Erythroblast (primary cell): ENCODE results near the gene TRIM50.
"Not testable (repeated sequence)": the region's sequence is repeated elsewhere in the genome, so short reads cannot be mapped to it uniquely, and the experiment has no call there.

Experiments
- DNase-seq, 2 experiments: peaks; one replicate each; lab custom pipeline; 2025; lab: John Stamatoyannopoulos, UW
- GATA1 ChIP-seq: IDR thresholded peaks from 2 replicates; pipeline ENCODE4 v1.6.1; 2011; ENCODE audit warnings: low read depth, mild to moderate bottlenecking, control low read depth, low read length, moderate library complexity
- POLR2A ChIP-seq: IDR thresholded peaks from 2 replicates; pipeline ENCODE4 v1.6.1; 2011; ENCODE audit warnings: mild to moderate bottlenecking, low read length

TRIM50 gene

GRCh38 chr7:73340514-73340913, 12.6 kb upstream of the TRIM50 start:
- TF ChIP-seq GATA1 (no peak), POLR2A (no peak)
- DNase-seq = no peak

DNA sequence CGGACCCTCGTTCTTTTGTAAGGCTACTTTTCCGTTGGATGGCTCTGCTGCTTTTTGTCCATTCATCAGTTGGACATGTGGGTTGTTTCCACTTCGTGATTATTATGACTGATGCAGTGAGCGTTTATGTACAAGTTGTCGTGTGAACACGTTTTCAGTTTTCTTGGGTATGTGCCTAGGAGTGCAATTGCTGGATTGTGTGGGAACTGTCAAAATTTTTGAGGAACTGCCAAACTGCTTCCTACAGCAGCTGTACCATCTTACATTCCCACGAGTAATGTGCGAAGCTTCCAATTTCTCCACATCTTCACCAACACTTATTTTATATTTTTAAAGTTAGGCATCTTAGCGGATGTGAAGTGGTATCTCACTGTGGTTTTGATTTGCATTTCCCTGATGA, 10.4 kb upstream of the TRIM50 start:
- TF ChIP-seq POLR2A = no peak
- TF ChIP-seq GATA1 = no peak
- no peak for DNase-seq

GRCh38 chr7:73332447-73332846, 4.6 kb upstream of the TRIM50 start:
- TF ChIP-seq POLR2A (no peak), GATA1 (no peak)
- DNase-seq = no peak

GRCh38 chr7:73330772-73331171, 2.9 kb upstream of the TRIM50 start:
- TF ChIP-seq POLR2A = no peak
- TF ChIP-seq GATA1 = no peak

DNA sequence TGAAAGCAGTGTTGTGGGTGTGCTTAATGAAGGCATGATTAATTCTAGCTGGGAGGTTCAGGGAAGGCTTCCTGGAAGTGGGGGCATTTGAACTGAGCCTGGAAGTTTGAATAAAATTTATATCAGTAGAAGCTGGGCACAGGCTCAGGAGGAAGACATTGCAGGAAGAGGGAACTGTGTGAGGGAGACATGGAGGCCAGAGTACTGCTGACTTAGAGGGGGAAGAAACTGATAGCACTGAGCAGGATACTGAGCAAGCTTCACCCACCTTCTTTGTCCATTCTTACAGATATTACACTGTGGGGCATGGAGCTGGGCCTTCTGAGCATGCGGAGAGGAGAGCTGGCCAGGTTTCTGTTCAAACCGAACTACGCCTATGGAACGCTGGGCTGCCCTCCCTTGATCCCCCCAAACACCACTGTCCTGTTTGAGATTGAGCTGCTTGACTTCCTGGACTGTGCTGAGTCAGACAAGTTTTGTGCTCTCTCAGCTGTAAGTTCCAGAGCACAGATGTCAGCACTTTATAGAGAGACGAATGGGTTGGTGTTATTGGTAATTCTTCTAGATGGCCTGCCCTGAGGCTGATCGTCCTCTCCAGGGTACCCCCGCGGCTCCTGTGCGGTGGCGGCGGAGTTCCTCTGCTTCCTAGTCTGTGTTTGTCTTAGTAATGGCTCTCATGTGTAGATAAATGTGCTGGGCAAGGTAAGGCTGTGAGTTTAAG, 2.1 kb upstream of the TRIM50 start:
- no peak for DNase-seq
- TF ChIP-seq GATA1 = no peak
- TF ChIP-seq POLR2A = no peak

More at GRCh38 chr7:73330772-73331171, 2.9 kb upstream of the TRIM50 start:
- DNase-seq = no peak

DNA sequence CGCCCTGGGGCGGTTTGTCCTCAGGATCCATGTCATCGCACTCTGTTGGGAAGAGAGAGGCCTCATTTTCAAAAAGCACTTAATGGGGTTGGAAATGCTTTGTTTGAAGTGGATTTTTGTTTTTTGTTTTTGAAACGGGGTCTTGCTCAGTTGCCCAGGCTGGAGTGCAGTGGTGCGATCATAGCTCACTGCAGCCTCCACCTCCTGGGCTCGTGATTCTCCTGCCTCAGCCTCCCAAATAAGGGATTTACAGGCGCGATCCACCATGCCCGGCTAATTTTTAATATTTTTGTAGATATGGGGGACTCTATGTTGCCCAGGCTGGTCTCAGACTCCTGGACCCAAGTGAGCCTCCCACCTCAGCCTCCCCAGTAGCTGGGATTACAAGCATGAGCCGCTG, 814 bp upstream of the TRIM50 start:
- TF ChIP-seq POLR2A = no peak
- no peak for DNase-seq

GRCh38 chr7:73327449-73327848, 433 bp downstream of the TRIM50 start:
- not testable (repeated sequence) for DNase-seq

DNA sequence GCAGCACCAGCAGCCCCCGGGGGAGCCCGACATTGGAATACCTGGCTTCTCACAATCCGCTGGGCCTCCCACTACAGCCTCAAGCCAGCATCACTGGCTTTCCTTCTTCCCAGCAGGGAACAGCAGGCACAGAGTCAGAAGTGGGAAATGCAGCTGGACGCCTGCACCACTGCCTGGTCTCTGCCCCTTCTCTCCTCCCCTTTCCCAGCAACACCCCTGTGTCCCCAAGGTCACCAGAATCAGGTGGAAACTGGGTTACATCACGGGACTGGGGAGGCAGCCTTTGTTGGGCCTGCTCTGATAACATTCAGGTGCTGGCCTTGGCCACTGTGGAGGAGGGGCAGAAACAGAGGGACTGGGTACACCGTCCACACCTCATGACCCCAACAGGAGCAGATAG, 2.5 kb downstream of the TRIM50 start:
- not testable (repeated sequence) for DNase-seq

- DNase-seq = peak; percentile 24 to 32
Measured at GRCh38 chr7:73324081-73324845, 3.6 kb downstream of the TRIM50 start.

- DNase-seq = not testable (repeated sequence)
Measured at GRCh38 chr7:73323434-73324080, 4.3 kb downstream of the TRIM50 start.

DNA sequence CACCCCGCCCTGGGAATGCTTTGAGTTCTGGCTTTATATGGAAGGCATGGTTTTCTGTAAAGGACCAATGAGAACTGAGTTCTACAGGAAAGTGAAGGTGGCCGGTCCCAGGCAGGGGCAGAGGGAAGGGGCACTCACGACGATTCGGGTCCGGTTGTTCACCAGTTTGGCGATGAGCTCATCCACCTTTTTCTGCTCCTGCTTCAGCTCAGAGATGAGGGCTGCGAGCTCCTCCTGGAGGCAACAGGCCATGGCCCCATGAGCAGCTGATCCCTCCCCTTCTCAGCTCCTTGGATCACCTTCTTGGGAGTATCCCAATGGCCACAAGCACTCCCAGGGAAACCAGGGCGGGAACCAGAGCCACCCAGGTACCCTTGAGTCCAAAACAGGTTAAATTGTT, 7.9 kb downstream of the TRIM50 start:
- DNase-seq = not testable (repeated sequence)

DNA sequence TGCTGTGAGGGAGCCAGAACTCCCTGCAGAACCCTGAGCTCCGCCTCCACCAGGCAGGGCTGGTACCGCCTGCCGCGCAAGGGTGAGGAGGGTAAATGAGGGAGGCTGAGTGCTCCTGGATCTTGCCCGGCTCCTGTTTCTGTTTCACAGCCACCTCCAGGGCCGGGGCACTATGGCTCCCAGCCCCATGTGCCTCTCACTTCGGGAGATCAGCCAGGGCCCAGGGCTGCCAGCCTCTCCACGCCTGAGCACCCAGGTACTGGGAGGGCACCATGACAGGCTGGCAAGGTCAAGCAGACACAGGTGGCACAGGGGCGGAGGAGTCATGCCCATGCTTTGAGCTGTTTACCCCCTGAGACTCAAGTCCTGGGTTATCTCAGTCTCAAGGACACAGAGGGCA, 8.3 kb downstream of the TRIM50 start:
- DNase-seq = not testable (repeated sequence)

- DNase-seq = not testable (repeated sequence)
Measured at GRCh38 chr7:73318656-73319204, 9.2 kb downstream of the TRIM50 start.

DNA sequence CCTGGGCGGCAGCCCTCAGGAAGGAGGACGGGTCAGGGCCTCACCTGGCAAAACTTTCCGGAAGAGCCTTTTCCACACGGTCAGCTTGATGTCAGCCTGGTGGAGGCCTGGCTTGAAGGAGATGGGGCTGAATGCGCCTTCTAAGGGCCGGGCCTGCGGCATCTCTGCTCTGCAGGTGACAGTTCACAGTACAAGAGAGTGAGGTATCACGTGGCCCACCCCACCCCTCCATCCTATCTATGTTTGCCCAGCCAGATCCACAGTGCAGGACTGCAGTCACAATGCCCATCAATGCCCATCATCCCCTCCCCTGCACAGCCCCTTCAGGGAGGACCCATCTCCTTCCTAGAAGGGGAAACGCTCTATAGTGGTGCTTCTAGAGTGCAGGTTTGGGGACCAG, 11.4 kb downstream of the TRIM50 start:
- DNase-seq = no peak
- TF ChIP-seq POLR2A (no peak), GATA1 (no peak)

GRCh38 chr7:73314271-73314670, 13.6 kb downstream of the TRIM50 start:
- TF ChIP-seq POLR2A (no peak), GATA1 (no peak)
- no peak for DNase-seq
